Esophagus squamous epithelium (tissue), 4 donors: ENCODE measurements around the gene SRC.

Experiments
- POLR2A ChIP-seq, 4 donors: fragments of 450-650 bp; IDR thresholded peaks; one replicate each; pipeline ENCODE4 v1.6.1; 2017; ENCODE audit warnings: antibody characterized with exemption in 4 of 4, mild to moderate bottlenecking in 4 of 4, moderate library complexity in 3 of 4
- TF ChIP-seq, protein P1 (sequence below), 6 experiments: fragments of 450-650 bp in 4 of 6; fragments of 200-600 bp in 2 of 6; sonication (generic) in 2 of 6; IDR thresholded peaks; one replicate each; pipeline ENCODE4 v1.5.1; 2016 to 2019; ENCODE audit warnings: antibody characterized with exemption in 6 of 6, mild to moderate bottlenecking in 4 of 6, moderate library complexity in 4 of 6

- TF ChIP-seq, protein P1, sequence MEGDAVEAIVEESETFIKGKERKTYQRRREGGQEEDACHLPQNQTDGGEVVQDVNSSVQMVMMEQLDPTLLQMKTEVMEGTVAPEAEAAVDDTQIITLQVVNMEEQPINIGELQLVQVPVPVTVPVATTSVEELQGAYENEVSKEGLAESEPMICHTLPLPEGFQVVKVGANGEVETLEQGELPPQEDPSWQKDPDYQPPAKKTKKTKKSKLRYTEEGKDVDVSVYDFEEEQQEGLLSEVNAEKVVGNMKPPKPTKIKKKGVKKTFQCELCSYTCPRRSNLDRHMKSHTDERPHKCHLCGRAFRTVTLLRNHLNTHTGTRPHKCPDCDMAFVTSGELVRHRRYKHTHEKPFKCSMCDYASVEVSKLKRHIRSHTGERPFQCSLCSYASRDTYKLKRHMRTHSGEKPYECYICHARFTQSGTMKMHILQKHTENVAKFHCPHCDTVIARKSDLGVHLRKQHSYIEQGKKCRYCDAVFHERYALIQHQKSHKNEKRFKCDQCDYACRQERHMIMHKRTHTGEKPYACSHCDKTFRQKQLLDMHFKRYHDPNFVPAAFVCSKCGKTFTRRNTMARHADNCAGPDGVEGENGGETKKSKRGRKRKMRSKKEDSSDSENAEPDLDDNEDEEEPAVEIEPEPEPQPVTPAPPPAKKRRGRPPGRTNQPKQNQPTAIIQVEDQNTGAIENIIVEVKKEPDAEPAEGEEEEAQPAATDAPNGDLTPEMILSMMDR (IDR thresholded peaks at IDR 0.05), result no peak
- no peak for TF ChIP-seq POLR2A (IDR thresholded peaks at IDR 0.05)
Measured at GRCh38 chr20:37350649-37351574, 5.0 kb downstream of the SRC start.
